ES-I3 (cell line): ENCODE data around the gene THSD7A.

Experiments
- H3K36me3 ChIP-seq: 2 replicates; pipeline ENCODE4 v1.6.1; 2013; ENCODE audit warnings: mild to moderate bottlenecking, low read length, control low read depth, moderate library complexity; ENCODE audit not compliant: insufficient read depth
- H3K4me1 ChIP-seq: 2 replicates; pipeline ENCODE4 v1.6.1; 2013; ENCODE audit warnings: mild to moderate bottlenecking, control low read depth, low read length; ENCODE audit not compliant: insufficient read depth
- H3K9ac ChIP-seq: 2 replicates; pipeline ENCODE4 v1.6.1; 2013; ENCODE audit warnings: low read depth, mild to moderate bottlenecking, low read length, moderate library complexity
- H3K9me3 ChIP-seq: 2 replicates; pipeline ENCODE4 v1.6.1; 2013; ENCODE audit warnings: mild to moderate bottlenecking, low read length, moderate library complexity; ENCODE audit not compliant: control insufficient read depth, insufficient read depth

Gene THSD7A, protein sequence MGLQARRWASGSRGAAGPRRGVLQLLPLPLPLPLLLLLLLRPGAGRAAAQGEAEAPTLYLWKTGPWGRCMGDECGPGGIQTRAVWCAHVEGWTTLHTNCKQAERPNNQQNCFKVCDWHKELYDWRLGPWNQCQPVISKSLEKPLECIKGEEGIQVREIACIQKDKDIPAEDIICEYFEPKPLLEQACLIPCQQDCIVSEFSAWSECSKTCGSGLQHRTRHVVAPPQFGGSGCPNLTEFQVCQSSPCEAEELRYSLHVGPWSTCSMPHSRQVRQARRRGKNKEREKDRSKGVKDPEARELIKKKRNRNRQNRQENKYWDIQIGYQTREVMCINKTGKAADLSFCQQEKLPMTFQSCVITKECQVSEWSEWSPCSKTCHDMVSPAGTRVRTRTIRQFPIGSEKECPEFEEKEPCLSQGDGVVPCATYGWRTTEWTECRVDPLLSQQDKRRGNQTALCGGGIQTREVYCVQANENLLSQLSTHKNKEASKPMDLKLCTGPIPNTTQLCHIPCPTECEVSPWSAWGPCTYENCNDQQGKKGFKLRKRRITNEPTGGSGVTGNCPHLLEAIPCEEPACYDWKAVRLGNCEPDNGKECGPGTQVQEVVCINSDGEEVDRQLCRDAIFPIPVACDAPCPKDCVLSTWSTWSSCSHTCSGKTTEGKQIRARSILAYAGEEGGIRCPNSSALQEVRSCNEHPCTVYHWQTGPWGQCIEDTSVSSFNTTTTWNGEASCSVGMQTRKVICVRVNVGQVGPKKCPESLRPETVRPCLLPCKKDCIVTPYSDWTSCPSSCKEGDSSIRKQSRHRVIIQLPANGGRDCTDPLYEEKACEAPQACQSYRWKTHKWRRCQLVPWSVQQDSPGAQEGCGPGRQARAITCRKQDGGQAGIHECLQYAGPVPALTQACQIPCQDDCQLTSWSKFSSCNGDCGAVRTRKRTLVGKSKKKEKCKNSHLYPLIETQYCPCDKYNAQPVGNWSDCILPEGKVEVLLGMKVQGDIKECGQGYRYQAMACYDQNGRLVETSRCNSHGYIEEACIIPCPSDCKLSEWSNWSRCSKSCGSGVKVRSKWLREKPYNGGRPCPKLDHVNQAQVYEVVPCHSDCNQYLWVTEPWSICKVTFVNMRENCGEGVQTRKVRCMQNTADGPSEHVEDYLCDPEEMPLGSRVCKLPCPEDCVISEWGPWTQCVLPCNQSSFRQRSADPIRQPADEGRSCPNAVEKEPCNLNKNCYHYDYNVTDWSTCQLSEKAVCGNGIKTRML (N-terminal part only)

DNA sequence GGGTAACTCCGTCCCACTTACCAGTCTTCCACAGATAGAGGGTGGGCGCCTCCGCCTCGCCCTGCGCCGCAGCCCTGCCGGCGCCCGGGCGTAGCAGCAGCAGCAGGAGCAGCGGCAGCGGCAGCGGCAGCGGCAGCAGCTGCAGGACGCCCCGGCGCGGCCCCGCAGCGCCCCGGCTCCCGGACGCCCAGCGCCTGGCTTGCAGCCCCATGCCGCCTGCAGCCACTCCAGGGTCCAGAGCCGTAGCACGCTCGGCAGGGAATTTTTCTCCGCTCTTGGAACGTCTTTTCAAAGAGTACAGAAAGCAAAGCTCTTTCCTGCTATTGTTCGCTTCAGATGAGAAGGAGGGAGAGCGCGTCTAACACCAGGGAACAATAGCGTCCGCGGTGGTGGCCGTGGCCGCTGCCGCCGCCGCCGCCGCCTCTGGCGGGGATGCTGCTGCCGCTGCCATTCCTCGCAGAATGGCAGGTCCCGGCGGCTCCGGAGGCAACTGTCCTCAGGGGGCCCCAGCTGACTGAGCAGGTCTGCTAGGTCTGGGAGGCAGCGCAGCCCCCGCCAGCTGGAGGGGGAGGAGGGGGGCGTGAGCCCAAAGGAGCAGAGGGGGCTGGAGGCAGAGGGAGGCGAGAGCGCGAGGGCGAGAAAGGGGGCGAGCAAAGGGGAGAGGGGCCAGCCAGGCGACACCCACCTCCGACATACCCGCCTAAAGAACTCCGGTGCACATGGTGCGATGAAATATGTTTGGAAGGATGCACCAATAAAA is at the start of gene THSD7A:
THSD7A (minus strand) TSS at position 463 of the 760 bp plus-strand sequence; CDS start at position 211, 252 bp downstream.
- Histone ChIP-seq H3K9ac (peak within 1 kb of the TSS; percentile 77), H3K4me1 (peaks cover 6% of the 10 kb centered on the region; the same call in 1 of the 2 replicates), H3K36me3 (no peaks in the 10 kb centered on the region), H3K9me3 (no peaks in the 10 kb centered on the region)

DNA sequence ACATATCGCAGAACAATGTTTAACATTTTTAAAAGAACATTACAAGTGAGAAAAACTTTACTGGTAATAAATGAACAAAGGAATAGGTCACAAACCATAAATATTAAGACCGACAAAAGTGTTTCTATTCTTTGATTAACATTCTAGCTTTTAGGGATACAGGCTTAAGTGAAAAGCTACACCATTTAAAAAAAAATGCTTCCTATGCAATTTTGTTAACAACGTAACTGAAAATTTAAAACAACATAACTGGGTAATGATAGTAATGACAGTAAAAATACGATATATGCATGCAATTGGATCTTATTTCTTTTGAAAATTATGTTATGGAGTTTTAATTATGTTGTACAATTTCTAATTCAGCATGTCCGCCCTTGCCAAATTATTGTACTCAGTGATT is 49.7 kb upstream of the THSD7A start:
- Histone ChIP-seq H3K9me3 (no peaks in the 10 kb centered on the region), H3K4me1 (no peaks in the 10 kb centered on the region), H3K36me3 (no peaks in the 10 kb centered on the region), H3K9ac (no peak overlapping the region)

DNA sequence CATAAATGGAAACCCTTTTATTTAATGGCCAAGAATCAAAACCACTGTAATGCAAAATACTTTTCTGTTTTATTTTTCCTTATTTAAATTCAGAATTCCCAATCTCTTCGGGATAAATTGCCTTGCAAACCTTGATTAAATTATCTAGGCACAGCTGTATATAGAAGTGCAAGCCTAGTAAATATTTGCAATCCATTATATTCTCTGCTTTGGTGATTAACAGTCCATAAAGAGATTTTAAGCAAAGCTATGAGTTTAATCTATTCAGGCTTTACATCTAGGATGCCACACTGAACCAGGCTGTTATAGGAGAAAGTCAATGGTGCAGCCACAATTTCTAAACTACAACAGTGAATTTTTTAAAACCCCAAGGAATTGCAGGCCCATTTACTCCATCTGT is 43.6 kb upstream of the THSD7A start:
- H3K4me1 ChIP-seq = no peaks in the 10 kb centered on the region
- no peaks in the 10 kb centered on the region for H3K9me3 ChIP-seq
- no peaks in the 10 kb centered on the region for H3K36me3 ChIP-seq
- no peak overlapping the region for H3K9ac ChIP-seq

DNA sequence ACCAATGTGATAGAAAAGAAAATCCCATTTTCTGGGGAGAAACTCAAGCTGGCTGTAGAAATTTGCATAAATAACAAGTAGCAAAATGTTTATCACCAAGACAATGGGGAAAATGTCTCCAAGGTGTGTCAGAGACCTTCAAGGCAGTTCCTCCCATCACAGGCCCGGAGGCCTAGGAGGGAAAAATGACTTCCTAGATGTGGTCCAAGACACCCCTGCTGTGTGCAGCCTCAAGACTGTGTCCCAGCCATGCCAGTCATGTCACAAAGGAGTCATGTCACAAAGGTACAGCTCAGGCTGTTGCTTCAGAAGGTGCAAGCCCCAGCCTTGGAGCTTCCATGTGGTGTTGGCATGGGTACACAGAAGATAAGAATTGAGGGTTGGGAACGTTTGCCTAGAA is 33.7 kb upstream of the THSD7A start:
- H3K9ac ChIP-seq = no peak overlapping the region
- H3K4me1 ChIP-seq = no peaks in the 10 kb centered on the region
- H3K9me3 ChIP-seq = peaks cover 15% of the 10 kb centered on the region; the same call in 1 of the 2 replicates
- peaks cover 2% of the 10 kb centered on the region; the same call in 1 of the 2 replicates for H3K36me3 ChIP-seq

DNA sequence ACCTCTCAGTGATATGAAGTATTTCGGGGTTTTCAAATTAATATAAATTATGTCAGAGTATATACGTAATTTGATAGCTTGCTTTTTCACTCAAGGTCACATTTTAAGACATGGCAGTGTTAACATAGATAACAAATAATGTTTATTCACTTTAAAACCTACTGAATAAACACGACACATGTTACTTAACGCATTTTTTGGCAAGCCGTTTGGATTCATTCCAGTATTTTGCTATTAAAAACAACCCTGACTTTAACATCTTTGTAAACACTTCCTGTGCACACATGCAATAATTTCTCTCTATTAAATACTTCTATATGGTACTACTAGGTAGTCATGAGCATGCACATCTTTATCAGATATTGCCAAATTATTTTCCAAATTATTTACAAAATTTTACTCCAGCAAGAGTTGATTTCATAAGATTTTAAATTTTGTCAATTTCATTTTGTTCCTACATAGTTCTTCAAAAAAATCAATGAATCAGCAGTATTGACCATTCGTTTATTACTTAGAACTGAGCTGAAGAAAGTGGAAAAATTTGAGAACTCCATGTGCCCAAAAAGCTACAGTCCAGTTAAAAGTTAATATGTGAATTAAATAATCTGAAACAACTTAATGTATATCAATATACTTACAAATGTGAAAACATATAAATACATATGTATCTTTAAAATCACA is 26.8 kb upstream of the THSD7A start:
- Histone ChIP-seq H3K9me3 (no peaks in the 10 kb centered on the region; the same call in 1 of the 2 replicates), H3K4me1 (no peaks in the 10 kb centered on the region), H3K36me3 (no peaks in the 10 kb centered on the region), H3K9ac (no peak overlapping the region)

DNA sequence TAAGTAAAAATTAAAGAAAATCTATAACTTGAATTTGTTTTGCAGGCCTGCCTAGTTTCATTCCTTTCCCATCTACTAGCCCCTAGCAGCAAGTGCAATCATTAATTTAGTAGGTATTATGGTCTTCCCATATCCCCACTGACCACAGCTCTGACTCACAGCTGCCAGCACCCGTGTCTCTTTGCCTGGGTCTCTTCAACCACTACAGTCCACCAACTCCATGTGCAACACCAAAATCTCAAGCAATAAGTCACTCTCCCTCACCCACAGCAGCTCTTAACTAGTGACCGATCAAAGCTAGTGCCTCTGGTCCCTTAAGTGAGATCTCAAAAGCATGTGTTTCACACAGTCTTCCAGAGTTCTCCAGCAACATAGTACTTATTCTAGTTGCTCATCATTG is 26.0 kb upstream of the THSD7A start:
- H3K36me3 ChIP-seq = no peaks in the 10 kb centered on the region
- no peaks in the 10 kb centered on the region; the same call in 1 of the 2 replicates for H3K9me3 ChIP-seq
- H3K4me1 ChIP-seq = no peaks in the 10 kb centered on the region
- H3K9ac ChIP-seq = no peak overlapping the region

DNA sequence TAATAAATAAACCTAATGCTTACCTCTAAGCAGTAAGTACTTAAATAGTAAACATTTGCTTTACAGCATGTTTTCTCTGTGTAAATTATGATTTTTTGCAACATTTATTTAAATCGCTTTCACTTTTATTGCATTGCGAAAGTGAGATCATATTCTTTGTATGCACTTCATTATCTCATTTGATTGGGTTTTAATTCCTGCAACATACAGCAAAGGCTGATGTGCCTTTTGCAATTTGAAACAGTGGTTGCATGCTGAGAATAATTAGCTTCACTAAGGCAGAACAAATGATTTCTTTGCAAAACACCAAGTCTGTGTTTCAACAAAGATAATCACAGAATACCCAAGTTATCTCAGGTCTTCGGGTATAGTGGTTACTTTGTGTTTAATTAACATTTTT is 16.3 kb upstream of the THSD7A start:
- H3K9ac ChIP-seq = no peak overlapping the region
- H3K36me3 ChIP-seq = peaks cover 3% of the 10 kb centered on the region; the same call in 1 of the 2 replicates
- H3K9me3 ChIP-seq = no peaks in the 10 kb centered on the region
- H3K4me1 ChIP-seq = peaks cover 26% of the 10 kb centered on the region; the same call in 1 of the 2 replicates

DNA sequence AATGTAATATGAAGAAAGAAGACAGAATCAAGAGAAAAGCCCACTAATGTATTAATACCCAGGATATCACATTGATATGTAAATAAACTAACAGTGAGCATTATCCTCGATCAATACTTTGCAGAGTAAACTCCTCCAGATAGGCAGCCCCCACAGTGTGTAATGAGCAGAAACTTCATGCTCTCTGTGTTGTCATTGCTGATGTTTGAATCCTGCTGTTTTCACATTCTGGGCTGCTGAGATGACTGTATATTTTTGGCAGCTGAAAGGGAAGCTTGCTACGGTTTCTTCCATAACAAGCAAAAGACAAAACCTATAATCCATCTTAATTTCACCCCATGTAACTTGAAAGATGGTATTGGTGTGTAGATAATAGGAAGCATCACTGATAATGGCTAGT is 15.3 kb upstream of the THSD7A start:
- no peak overlapping the region for H3K9ac ChIP-seq
- no peaks in the 10 kb centered on the region for H3K9me3 ChIP-seq
- peaks cover 26% of the 10 kb centered on the region; the same call in 1 of the 2 replicates for H3K4me1 ChIP-seq
- peaks cover 3% of the 10 kb centered on the region; the same call in 1 of the 2 replicates for H3K36me3 ChIP-seq

DNA sequence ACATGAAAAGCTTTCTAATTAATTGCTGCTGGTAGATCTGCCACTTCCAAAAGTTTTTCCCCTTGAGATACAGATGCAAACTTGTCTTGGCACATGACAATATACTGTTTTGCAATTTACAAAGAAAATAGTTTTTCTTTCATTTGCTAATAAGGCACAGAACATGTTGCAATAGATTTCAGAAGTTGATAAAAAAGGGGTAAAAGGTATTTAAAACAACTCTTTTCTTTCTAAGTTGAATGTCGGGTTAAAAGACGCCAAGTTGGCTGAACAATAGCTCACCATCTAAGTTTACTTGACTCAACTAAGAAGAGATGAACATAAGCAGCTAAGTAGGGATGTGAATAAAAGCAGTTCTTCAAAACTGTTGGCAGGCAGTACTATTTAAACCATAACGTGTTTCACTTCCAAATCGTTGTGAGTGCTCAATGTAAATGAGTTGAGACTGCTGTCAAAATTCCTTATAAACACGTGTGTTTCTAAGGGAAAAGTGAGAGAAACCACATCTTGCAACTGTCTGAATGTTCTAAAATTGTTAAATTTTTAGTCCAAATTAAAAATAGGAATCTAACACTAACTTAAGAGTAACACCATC is 14.5 kb upstream of the THSD7A start:
- Histone ChIP-seq H3K9me3 (no peaks in the 10 kb centered on the region), H3K9ac (no peak overlapping the region; the same call in 1 of the 2 replicates), H3K36me3 (peaks cover 3% of the 10 kb centered on the region; the same call in 1 of the 2 replicates), H3K4me1 (peaks cover 26% of the 10 kb centered on the region; the same call in 1 of the 2 replicates)

DNA sequence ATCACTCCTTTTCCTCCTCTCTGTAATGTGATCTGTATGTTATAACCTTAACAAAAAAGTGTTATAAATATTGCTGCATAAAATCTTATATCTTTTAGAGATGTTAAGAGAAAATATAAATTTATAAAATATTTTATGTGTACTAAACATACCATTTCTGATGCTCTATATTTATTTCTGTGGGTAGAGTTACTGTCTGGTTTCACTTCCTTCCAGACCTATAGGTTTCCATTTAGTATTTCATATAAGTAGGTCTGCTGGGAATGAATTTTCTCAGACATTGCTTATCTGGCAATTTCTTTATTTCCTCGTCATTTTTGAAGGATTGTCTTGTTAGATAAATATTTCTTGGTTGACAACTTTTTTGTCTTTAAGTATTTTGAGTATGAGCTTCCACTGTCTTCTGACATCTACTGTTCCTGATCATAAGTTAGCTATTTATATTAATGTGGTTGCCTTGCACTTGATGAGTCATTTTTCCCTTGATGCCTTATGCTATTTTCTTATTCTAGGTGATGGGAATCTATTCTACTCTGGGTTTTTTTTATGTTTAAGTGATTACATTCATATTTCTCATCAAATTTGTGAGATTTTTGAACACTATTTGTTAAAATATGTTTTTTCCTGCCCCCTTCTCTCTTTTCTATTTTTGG is 11.2 kb upstream of the THSD7A start:
- H3K9me3 ChIP-seq = no peaks in the 10 kb centered on the region
- no peaks in the 10 kb centered on the region for H3K36me3 ChIP-seq
- no peak overlapping the region for H3K9ac ChIP-seq
- H3K4me1 ChIP-seq = peaks cover 21% of the 10 kb centered on the region; the same call in 1 of the 2 replicates

DNA sequence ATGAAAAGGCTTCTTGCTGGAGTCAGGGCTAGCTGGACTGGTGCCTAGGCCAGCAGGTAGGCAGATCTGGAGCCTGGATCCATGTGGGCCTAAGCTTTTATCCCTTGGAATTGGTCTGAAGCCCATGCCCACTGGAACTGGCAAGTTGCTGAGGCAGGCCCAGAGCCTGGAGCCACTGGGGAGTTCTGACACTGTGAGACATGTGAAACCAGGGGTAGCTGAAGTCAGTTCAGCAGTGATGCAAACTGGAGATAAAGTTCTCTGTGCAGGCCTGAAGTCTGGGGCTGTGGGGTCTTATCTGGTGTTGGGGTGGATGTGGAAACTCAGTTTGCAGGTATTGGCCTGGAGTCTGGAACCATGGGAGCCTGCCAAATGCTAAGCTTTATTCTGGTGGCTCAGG is 9.7 kb upstream of the THSD7A start:
- Histone ChIP-seq H3K36me3 (no peaks in the 10 kb centered on the region), H3K9ac (no peak overlapping the region), H3K4me1 (peaks cover 6% of the 10 kb centered on the region; the same call in 1 of the 2 replicates), H3K9me3 (no peaks in the 10 kb centered on the region)

DNA sequence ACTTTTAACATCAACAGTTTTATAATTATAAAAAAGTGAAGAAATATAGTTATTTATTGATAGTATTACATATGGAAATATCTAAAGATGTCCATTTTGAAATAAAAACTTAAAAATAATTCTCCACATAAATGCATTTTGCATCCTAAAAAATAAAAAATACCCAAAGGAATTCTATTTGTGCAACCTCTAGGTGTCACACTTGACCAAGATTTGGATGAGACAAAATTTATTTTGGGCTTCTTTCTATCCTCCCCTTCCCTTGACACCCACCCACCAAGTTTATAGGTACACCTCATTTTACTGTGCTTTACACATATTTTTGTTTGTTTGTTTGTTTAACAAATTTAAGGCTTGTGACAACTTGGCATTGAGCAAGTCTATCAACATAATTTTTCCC is 3.3 kb upstream of the THSD7A start:
- Histone ChIP-seq H3K9ac (no peak overlapping the region), H3K4me1 (peaks cover 6% of the 10 kb centered on the region; the same call in 1 of the 2 replicates), H3K9me3 (no peaks in the 10 kb centered on the region), H3K36me3 (no peaks in the 10 kb centered on the region)
